HL-60/S4 treated with retinoic acid at 250 ng/mL for 4 days and 3 days (cell line): ENCODE results near the gene KBTBD7.

ENCODE experiments used
- in situ Hi-C: fragments of 300-500 bp; cut with MboI; formaldehyde crosslinking; loops from 2 replicates; pipeline ENCODE4 v1.7.0; 2022; ENCODE audit warnings: low sequenced_read_pairs

The KBTBD7 gene

GRCh38 chr13:41193919-41194824 lies at the start of gene KBTBD7:
Gene KBTBD7, minus strand, starts transcription at chr13:41194569. Its CDS starts 312 bp downstream, at chr13:41194257.
- in situ Hi-C loops, result no loop called here

- in situ Hi-C loops, result no loop called here
Observed at GRCh38 chr13:41241626-41242025, 47.3 kb upstream of the KBTBD7 start.

- in situ Hi-C loops, result no loop called here
Observed at GRCh38 chr13:41236369-41236768, 42.0 kb upstream of the KBTBD7 start.

GRCh38 chr13:41232578-41233480 lies 38.5 kb upstream of the KBTBD7 start:
- in situ Hi-C loops, result no loop called here

GRCh38 chr13:41231786-41232185 lies 37.4 kb upstream of the KBTBD7 start:
- in situ Hi-C loops, result no loop called here

GRCh38 chr13:41231025-41231677 lies 36.8 kb upstream of the KBTBD7 start:
- in situ Hi-C loops, result no loop called here

GRCh38 chr13:41229356-41229755 lies 35.0 kb upstream of the KBTBD7 start:
- in situ Hi-C loops, result no loop called here

- in situ Hi-C loops, result no loop called here
Observed at GRCh38 chr13:41224113-41225110, 30.0 kb upstream of the KBTBD7 start.

- in situ Hi-C loops, result no loop called here
Observed at GRCh38 chr13:41222259-41222852, 28.0 kb upstream of the KBTBD7 start.

GRCh38 chr13:41220401-41220800 lies 26.0 kb upstream of the KBTBD7 start:
- in situ Hi-C loops, result no loop called here

- in situ Hi-C loops, result no loop called here
Observed at GRCh38 chr13:41216160-41216559, 21.8 kb upstream of the KBTBD7 start.

GRCh38 chr13:41213919-41214318 lies 19.6 kb upstream of the KBTBD7 start:
- in situ Hi-C loops, result no loop called here

GRCh38 chr13:41213316-41213715 lies 18.9 kb upstream of the KBTBD7 start:
- in situ Hi-C loops, result no loop called here

GRCh38 chr13:41212881-41213280 lies 18.5 kb upstream of the KBTBD7 start:
- in situ Hi-C loops, result no loop called here

- in situ Hi-C loops, result no loop called here
Observed at GRCh38 chr13:41211062-41211461, 16.7 kb upstream of the KBTBD7 start.

GRCh38 chr13:41206467-41206866 lies 12.1 kb upstream of the KBTBD7 start:
- in situ Hi-C loops, result no loop called here

- in situ Hi-C loops, result no loop called here
Observed at GRCh38 chr13:41203810-41204209, 9.4 kb upstream of the KBTBD7 start.

GRCh38 chr13:41200126-41200525 lies 5.8 kb upstream of the KBTBD7 start:
- in situ Hi-C loops, result no loop called here

GRCh38 chr13:41199526-41199925 lies 5.2 kb upstream of the KBTBD7 start:
- in situ Hi-C loops, result no loop called here

GRCh38 chr13:41199079-41199478 lies 4.7 kb upstream of the KBTBD7 start:
- in situ Hi-C loops, result no loop called here
